Lung (tissue), 12 donors: ENCODE data around the gene ETV4. TPM values are rescaled to one million over a fixed set of nuclear protein-coding genes. Genes with fewer than 3 reads are reported as not detected.

Experiments used
- ATAC-seq: fragments of 200-7000 bp; cut with Tn5 transposase; one replicate; pipeline ENCODE4 v1.9.1; 2020; ENCODE audit warnings: moderate number of reproducible peaks; ENCODE audit not compliant: insufficient read depth, low FRiP score
- DNase-seq, 3 donors: peaks; one replicate each; pipeline ENCODE4 v3.0.0-alpha.2; 2013 to 2017
- H3K27ac ChIP-seq, 2 donors: one replicate each; pipeline ENCODE4 v1.5.1; 2013; ENCODE audit warnings: mild to moderate bottlenecking in 2 of 2, moderate library complexity in 2 of 2, control low read depth in 1 of 2, inconsistent platforms in 1 of 2, low read depth in 1 of 2, low read length in 1 of 2
- H3K27me3 ChIP-seq, 3 donors: one replicate each; pipeline ENCODE4 v1.5.1; 2013; ENCODE audit warnings: low read length in 2 of 3; ENCODE audit not compliant: control insufficient read depth in 3 of 3, insufficient read depth in 3 of 3
- H3K36me3 ChIP-seq, 4 donors: one replicate each; pipeline ENCODE4 v1.5.1; 2013; ENCODE audit warnings: low read length in 4 of 4, mild to moderate bottlenecking in 1 of 4, moderate library complexity in 1 of 4; ENCODE audit not compliant: control insufficient read depth in 4 of 4, insufficient read depth in 4 of 4
- H3K4me1 ChIP-seq, 5 donors: one replicate each; pipeline ENCODE4 v1.5.1; 2013; ENCODE audit warnings: low read length in 5 of 5, mild to moderate bottlenecking in 2 of 5, moderate library complexity in 1 of 5; ENCODE audit not compliant: control insufficient read depth in 5 of 5, insufficient read depth in 5 of 5
- H3K4me3 ChIP-seq: one replicate; pipeline ENCODE4 v1.5.1; 2013; ENCODE audit warnings: mild to moderate bottlenecking, control low read depth, moderate library complexity
- H3K9ac ChIP-seq, 2 donors: one replicate each; pipeline ENCODE4 v1.5.1; 2013; ENCODE audit warnings: low read length in 2 of 2, control low read depth in 1 of 2; ENCODE audit not compliant: insufficient read depth in 1 of 2
- H3K9me3 ChIP-seq, 4 donors: one replicate each; pipeline ENCODE4 v1.5.1; 2013; ENCODE audit warnings: low read length in 3 of 4, mild to moderate bottlenecking in 1 of 4, moderate library complexity in 1 of 4; ENCODE audit not compliant: control insufficient read depth in 4 of 4, insufficient read depth in 3 of 4
- WGBS, 2 donors: extraction: QIAGEN DNeasy Blood & Tissue Kit; methylation state at CpG; one replicate each; pipeline ENCODE4 v1.1.7; 2013; 5-methylcytosine and 5-hydroxymethylcytosine counted together
- polyA plus RNA-seq, 2 donors: library from polyadenylated mRNA; stranded (reverse); fragments of 200-250 nt; gene quantifications; one replicate each; pipeline ENCODE4 v1.2.1, GENCODE V29; 2013
- total RNA-seq, 2 donors: library from RNA; depleted of rRNA in 1 of 2; stranded (reverse); fragments of >200 nt in 1 of 2; gene quantifications; one replicate each; pipeline ENCODE4 v1.2.1, GENCODE V29; 2014 to 2021
- TF ChIP-seq, protein P1 (sequence below): IDR thresholded peaks from 2 replicates; pipeline ENCODE4 v1.5.1; 2012; ENCODE audit warnings: mild to moderate bottlenecking; ENCODE audit errors: control extremely low read depth, extremely low read depth
- donor health status: control.
- donor health status: control.
- donor health status: Bipolar disorder and iron deficiency.
- donor health status: healthy.
- donor health status: DM: yes; HTN: yes; CAD: no.

ETV4 gene
- total and polyA plus RNA-seq, 4 donors = 0.54 to 6.9 (median 3.3) TPM

DNA sequence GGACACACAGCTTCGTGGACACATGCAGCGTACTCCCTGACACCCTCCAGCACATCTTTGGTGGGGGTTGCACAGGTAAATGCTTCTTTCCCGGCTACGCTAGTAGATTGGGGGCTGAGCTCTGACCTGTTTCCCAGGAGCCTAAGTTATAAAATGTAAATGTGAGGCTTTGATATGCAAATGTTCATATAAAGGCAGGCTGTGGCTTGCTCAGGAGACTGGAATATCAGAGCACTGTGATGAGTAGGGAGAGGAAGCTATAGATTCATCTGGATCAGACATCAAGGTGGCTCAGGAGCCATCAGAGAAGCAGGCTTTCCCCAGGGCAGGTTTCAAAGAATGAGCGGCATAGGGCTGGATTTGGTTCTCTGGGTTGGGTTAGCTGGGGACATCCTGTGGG, 3.4 kb upstream of the ETV4 start:
- Histone ChIP-seq H3K27ac (no peak overlapping the region), H3K9me3 (no peaks in the 10 kb centered on the region), H3K36me3 (no peaks in the 10 kb centered on the region), H3K4me1 (peaks cover 0 to 16% (median 5%) of the 10 kb centered on the region in 5 donors), H3K4me3 (no peak overlapping the region), H3K9ac (no peak overlapping the region), H3K27me3 (peaks cover 0 to 14% (median 12%) of the 10 kb centered on the region in 3 donors)
- TF ChIP-seq, protein P1, sequence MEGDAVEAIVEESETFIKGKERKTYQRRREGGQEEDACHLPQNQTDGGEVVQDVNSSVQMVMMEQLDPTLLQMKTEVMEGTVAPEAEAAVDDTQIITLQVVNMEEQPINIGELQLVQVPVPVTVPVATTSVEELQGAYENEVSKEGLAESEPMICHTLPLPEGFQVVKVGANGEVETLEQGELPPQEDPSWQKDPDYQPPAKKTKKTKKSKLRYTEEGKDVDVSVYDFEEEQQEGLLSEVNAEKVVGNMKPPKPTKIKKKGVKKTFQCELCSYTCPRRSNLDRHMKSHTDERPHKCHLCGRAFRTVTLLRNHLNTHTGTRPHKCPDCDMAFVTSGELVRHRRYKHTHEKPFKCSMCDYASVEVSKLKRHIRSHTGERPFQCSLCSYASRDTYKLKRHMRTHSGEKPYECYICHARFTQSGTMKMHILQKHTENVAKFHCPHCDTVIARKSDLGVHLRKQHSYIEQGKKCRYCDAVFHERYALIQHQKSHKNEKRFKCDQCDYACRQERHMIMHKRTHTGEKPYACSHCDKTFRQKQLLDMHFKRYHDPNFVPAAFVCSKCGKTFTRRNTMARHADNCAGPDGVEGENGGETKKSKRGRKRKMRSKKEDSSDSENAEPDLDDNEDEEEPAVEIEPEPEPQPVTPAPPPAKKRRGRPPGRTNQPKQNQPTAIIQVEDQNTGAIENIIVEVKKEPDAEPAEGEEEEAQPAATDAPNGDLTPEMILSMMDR = no peak
- DNase-seq (no peak), ATAC-seq (no peak)
- 92 to 93% methylated on average over 5 of the region's 5 CpGs for WGBS, 2 donors

DNA sequence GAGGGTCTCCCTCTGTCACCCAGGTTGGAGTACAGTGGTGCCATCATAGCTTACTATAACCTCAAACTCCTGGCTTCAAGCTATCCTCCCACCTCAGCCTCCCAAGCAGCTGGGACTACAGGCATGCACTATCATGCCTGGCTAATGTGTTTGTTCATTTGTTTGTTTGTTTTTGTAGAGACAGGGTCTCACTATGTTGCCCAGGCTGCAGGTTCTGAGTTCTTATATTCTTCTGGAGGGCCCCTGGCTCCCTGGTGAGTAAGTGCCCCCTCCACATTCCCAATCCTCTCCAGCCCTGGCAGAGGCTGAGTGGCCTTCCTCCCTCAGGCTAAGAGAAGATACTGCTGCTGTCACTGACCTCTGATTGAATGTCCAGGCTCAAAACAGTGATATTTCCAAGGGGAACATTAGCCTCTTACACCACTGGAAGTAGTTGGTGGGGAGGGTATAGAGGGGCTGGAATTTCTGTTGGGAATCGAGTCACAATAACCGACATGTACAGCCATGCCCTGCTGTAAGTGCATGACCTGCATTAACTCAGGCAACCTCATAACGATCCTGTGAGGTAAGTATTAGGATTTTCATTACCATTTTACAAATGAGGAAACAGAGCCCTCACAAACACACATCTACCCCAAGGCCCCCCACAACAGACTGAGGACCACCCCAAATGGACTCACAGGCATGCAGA, 2.7 kb upstream of the ETV4 start:
- Histone ChIP-seq H3K4me3 (no peak overlapping the region), H3K4me1 (peaks cover 0 to 22% (median 5%) of the 10 kb centered on the region in 5 donors), H3K9me3 (no peaks in the 10 kb centered on the region), H3K9ac (no peak overlapping the region), H3K27me3 (peaks cover 0 to 13% (median 12%) of the 10 kb centered on the region in 3 donors), H3K27ac (no peak overlapping the region), H3K36me3 (no peaks in the 10 kb centered on the region)
- TF ChIP-seq, protein P1 = no peak
- 83 to 85% methylated on average over 3 of the region's 3 CpGs for WGBS, 2 donors
- DNase-seq (no peak), ATAC-seq (no peak)

DNA sequence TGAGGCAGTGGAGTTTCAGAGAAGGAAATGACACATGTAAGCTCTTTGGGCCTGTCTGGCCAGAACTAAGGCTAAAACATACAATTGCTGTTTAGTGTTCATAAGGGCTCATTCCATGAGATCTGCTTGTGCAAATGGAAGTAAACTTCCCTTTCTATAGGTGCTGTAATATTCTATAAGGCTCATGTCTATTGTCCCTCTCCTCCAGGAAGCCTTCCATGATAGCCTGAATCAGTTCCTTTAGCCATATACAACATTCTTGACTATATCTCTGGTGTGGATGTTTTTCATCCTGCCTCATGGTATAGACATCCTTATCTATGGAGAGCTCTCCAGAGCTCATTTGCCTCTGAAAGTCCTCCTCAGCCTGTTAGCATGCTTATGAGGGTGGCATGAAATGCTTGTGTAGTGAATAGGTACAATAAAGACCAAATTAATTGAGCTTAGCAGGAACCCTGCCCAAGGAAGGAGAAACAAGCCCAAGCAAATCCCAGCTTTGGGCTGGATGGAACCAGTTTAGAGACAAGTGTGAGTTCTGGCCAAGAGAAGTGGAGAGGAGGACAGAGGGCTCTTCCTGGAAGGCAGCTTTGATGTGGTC, 1.6 kb upstream of the ETV4 start:
- Histone ChIP-seq H3K27ac (no peak overlapping the region), H3K36me3 (no peaks in the 10 kb centered on the region), H3K4me1 (peaks cover 0 to 25% (median 5%) of the 10 kb centered on the region in 5 donors), H3K9ac (no peak overlapping the region), H3K27me3 (peaks cover 0 to 15% (median 12%) of the 10 kb centered on the region in 3 donors), H3K9me3 (no peaks in the 10 kb centered on the region), H3K4me3 (no peak overlapping the region)
- DNase-seq (no peak), ATAC-seq (no peak)
- TF ChIP-seq, protein P1 = no peak
